8988T (cell line): ENCODE measurements around the gene OARD1.
A peak's percentile ranks its signal among the peaks of the same experiment; 100 is the strongest.
"Not testable (repeated sequence)": the region's sequence is repeated elsewhere in the genome, so short reads cannot be mapped to it uniquely, and the experiment has no call there.

Experiments
- DNase-seq: peaks from one replicate; pipeline ENCODE4 v3.0.0; 2011

The OARD1 gene

GRCh38 chr6:41071923-41072835 lies at the start of gene OARD1:
TSS of gene OARD1 (minus strand) at chr6:41072356. CDS start at chr6:41071634, 722 bp downstream.
- DNase-seq: peak; percentile 80

- no peak for DNase-seq
These were observed 47.9 kb upstream of the OARD1 start for GRCh38 chr6:41120058-41120457.

GRCh38 chr6:41119508-41119907 lies 47.4 kb upstream of the OARD1 start:
- DNase-seq: no peak

- not testable (repeated sequence) for DNase-seq
These were observed 42.9 kb upstream of the OARD1 start for GRCh38 chr6:41115027-41115426.

- DNase-seq: no peak
These were observed 38.9 kb upstream of the OARD1 start for GRCh38 chr6:41111017-41111416.

GRCh38 chr6:41103847-41104246 lies 31.7 kb upstream of the OARD1 start:
- no peak for DNase-seq

- DNase-seq: no peak
These were observed 28.7 kb upstream of the OARD1 start for GRCh38 chr6:41100871-41101287.

GRCh38 chr6:41098366-41098765 lies 26.2 kb upstream of the OARD1 start:
- DNase-seq: no peak

- DNase-seq: no peak
These were observed 25.4 kb upstream of the OARD1 start for GRCh38 chr6:41097467-41098090.

GRCh38 chr6:41093729-41094128 lies 21.6 kb upstream of the OARD1 start:
- DNase-seq: no peak

GRCh38 chr6:41092421-41093140 lies 20.4 kb upstream of the OARD1 start:
- no peak for DNase-seq

GRCh38 chr6:41090841-41091761 lies 18.9 kb upstream of the OARD1 start:
- DNase-seq: no peak

GRCh38 chr6:41088451-41088850 lies 16.3 kb upstream of the OARD1 start:
- DNase-seq: no peak

- no peak for DNase-seq
These were observed 13.0 kb upstream of the OARD1 start for GRCh38 chr6:41085182-41085581.

GRCh38 chr6:41083072-41083471 lies 10.9 kb upstream of the OARD1 start:
- DNase-seq: no peak

- DNase-seq: no peak
These were observed 8.5 kb upstream of the OARD1 start for GRCh38 chr6:41080621-41081020.

GRCh38 chr6:41079080-41079479 lies 6.9 kb upstream of the OARD1 start:
- DNase-seq: no peak

GRCh38 chr6:41078101-41078500 lies 5.9 kb upstream of the OARD1 start:
- no peak for DNase-seq

GRCh38 chr6:41077536-41077935 lies 5.4 kb upstream of the OARD1 start:
- no peak for DNase-seq

GRCh38 chr6:41075651-41076626 lies 3.8 kb upstream of the OARD1 start:
- no peak for DNase-seq
